Neural cell (in vitro differentiated cells): ENCODE results near the gene IGSF21.

Experiments
- POLR2AphosphoS5 ChIP-seq: IDR thresholded peaks from 2 replicates; pipeline ENCODE4 v1.6.1; 2012
- TF ChIP-seq, protein P1 (sequence below): fragments of 450-650 bp; IDR thresholded peaks from 2 replicates; pipeline ENCODE4 v1.5.1; 2014; ENCODE audit warnings: antibody characterized with exemption, mild to moderate bottlenecking, moderate library complexity; ENCODE audit not compliant: poor library complexity, severe bottlenecking

- TF ChIP-seq POLR2AphosphoS5 = no peak
- TF ChIP-seq, protein P1, sequence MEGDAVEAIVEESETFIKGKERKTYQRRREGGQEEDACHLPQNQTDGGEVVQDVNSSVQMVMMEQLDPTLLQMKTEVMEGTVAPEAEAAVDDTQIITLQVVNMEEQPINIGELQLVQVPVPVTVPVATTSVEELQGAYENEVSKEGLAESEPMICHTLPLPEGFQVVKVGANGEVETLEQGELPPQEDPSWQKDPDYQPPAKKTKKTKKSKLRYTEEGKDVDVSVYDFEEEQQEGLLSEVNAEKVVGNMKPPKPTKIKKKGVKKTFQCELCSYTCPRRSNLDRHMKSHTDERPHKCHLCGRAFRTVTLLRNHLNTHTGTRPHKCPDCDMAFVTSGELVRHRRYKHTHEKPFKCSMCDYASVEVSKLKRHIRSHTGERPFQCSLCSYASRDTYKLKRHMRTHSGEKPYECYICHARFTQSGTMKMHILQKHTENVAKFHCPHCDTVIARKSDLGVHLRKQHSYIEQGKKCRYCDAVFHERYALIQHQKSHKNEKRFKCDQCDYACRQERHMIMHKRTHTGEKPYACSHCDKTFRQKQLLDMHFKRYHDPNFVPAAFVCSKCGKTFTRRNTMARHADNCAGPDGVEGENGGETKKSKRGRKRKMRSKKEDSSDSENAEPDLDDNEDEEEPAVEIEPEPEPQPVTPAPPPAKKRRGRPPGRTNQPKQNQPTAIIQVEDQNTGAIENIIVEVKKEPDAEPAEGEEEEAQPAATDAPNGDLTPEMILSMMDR = no peak
Measured at GRCh38 chr1:18200918-18201317, 93.3 kb downstream of the IGSF21 start.
